NCI-H1930 (cell line): ENCODE data around the gene GAB4.
"Not testable (repeated sequence)": the region's sequence is repeated elsewhere in the genome, so short reads cannot be mapped to it uniquely, and the experiment has no call there.

Experiments
- DNase-seq, 2 experiments: peaks; one replicate each; lab custom pipeline; 2025; lab: John Stamatoyannopoulos, UW

GAB4 gene

GRCh38 chr22:17007852-17008731, at the start of gene GAB4:
Gene GAB4, minus strand, starts transcription at chr22:17008222. Its CDS starts 108 bp downstream, at chr22:17008114.
- DNase-seq, result no peak

GRCh38 chr22:17056807-17057206, 48.8 kb upstream of the GAB4 start:
- DNase-seq, result no peak

DNA sequence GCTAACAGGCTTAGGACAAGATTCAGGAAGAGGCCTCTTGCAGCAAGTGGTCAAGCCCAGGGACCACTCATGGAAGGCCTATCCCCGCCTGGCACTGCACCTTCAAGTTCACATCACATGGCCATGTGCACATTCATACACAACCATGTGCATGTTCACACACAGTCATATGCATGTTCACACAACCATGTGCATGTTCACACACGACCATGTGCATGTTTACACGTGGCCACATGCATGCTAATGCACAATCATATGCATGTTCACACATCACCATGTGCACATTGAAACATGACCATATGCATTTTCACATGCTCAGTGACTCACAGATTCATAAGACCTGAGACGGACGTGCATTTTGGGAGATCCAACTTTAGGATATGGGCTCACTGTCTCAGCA, 48.0 kb upstream of the GAB4 start:
- DNase-seq, result no peak

DNA sequence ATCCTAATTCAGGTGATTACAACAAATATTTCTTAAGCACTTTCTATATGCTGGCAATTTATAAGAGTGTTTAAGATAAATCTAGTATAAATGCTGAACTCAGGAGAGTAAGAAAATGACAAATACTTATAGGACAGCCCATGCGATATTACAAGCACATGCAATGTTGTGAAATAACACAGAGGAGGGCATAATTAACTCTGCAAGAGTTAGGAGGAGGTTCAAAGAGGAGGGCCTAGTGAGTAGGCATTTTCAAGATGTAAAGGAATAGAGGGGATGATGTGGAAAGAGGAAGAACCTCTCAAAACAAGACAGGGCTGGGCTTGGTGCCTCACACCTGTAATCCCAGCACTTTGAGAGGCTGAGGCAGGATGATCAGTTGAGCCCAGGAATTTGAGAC, 39.6 kb upstream of the GAB4 start:
- DNase-seq, result no peak

DNA sequence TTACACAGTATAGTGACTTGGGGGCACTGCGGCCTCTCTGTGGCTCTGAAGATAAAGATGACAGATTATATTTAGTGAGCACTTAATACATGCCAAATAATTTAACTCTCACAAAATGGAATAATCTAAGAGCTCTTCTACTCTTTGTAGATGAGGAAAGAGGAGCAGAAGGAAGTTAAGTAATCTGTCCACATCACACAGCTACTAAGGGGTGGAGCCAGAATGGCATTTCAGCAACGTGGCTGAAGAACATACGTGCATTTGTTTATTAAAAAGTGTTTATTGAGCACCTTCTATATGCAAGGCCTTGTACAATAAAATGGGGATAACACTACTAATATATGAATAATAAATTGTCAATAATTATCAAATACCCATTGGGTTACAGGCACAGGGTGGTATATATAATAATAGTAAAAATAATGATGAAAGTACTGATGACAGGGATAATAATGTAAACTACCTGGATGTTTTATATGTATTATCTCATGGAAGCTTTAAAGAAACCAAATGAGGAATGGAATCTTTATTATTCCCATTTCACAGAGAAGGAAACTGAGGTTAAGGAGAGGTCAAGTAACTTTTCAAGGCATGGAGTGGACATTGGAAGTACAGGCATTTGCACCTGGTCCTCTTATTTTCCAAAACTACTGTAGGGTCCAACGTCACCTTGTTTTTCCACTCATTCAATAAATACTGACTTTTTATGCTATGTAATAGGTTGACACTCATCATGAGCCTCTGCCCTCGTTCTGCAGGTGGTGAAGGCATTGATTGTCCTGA, 38.7 kb upstream of the GAB4 start:
- DNase-seq, result no peak

GRCh38 chr22:17043521-17043920, 35.5 kb upstream of the GAB4 start:
- DNase-seq, result no peak

- peak; percentile 15 to 16 for DNase-seq
Measured at GRCh38 chr22:17036842-17037711, 29.1 kb upstream of the GAB4 start.

GRCh38 chr22:17035976-17036841, 28.2 kb upstream of the GAB4 start:
- DNase-seq, result peak; percentile 4 to 28

- DNase-seq, result no peak
Measured at GRCh38 chr22:17035246-17035645, 27.2 kb upstream of the GAB4 start.

GRCh38 chr22:17034532-17034931, 26.5 kb upstream of the GAB4 start:
- DNase-seq, result not testable (repeated sequence)

GRCh38 chr22:17032277-17032676, 24.3 kb upstream of the GAB4 start:
- not testable (repeated sequence) for DNase-seq

DNA sequence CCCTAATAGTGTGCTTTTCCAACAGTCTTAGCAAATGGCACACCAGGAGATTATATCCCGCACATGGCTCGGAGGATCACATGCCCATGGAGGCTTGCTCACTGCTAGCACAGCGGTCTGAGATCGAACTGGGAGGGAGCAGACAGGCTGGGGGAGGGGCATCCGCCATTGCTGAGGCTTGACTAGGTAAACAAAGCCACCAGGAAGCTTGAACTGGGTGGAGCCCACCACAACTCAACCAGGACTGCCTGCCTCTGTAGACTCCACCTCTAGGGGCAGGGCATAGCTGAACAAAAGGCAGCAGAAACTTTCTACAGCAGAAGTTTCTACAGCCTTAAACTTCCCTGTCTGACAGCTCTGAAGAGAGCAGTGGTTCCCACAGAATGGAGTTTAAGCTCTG, 16.4 kb upstream of the GAB4 start:
- DNase-seq, result not testable (repeated sequence)

DNA sequence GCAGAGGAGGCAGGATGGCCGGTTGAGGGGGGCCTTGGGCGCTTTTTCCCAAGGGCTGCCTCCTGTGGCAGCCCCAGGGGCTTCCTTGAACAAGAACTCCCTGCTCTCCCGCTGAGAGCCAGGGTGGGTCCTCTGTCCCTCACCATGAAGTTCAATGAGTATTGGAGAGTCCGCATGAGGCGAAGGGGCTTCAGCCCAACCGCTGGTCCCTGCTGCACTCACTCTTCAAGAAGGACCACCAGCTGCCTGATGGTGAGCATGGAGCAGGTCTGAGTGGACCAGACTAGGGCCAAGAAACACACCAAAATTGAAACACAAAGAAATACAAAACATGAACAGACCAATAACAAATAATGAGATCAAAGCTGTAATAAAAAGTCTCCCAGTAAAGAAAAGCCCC, 7.5 kb upstream of the GAB4 start:
- not testable (repeated sequence) for DNase-seq

GRCh38 chr22:17014101-17014440, 6.0 kb upstream of the GAB4 start:
- DNase-seq, result not testable (repeated sequence)

GRCh38 chr22:17013396-17014100, 5.5 kb upstream of the GAB4 start:
- DNase-seq, result no peak

DNA sequence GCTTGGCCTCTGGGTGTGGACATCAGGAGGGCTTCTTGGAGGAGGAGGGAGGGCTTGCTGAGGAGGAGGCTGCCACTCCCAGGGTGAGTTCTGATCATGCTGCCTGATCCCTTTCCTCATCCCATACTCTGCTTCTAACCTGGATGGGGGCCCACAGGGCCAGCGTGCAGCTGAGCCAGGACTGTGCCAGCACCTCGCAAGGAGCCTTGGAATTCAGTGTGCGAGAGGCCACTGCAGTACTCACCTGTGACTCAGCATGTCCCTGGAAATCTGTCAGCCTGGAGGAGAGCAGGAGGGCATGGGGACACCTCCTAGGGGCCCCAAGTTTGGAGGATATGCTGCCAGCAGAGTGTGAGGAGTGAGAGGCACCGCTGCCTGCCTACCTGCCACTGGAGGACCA, 4.2 kb upstream of the GAB4 start:
- no peak for DNase-seq

DNA sequence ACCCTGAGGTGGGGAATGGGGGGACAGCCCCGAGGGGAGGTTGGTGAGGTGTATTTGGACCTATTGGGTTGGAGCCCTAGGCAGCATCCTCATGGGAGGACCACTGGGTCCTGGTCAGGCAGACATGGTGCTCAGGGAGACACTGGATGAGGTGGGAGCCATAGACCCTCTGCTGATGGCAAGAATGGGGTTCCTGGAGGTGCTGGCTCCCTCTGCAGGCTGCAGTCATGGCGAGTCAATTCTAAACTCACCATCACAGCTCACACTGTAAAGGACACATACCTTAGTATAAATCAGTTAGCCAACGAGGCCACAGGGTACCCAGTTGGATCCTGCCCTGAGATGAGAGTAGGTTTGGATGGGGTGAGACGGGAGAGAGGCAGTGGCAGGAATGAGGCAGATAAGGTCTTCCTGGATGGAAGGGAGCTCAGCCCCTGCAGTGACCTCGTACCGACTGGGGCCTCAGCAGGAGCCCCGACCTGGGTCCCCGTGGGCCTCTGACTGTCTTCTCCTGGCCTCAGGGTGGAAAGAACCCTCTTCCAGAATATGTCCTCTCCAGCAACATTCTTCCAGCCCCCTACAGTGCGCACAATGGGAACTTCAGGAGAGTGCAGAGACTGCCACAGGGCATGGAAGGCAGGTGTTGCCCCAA, 1.7 kb upstream of the GAB4 start:
- DNase-seq, result no peak

DNA sequence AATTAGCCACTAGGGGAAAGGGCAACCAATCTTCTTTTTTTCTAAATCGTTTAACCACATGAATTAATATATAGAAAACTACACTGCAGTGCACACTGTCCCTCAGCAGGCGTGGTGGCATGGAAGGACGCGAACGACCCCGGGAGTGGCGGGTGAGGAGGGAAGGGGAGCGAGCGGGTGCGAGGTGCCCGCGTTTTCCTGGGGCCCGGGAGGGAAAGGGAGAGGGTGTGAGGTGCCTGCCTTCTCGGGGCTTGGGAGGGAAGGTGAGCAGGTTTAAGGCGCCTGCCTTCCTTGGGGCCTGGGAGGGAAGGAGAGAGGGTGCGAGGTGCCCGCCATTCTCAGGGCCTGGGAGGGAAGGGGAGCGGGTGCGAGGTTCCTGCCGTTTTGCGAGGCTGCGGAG, 765 bp downstream of the GAB4 start:
- DNase-seq, result no peak

DNA sequence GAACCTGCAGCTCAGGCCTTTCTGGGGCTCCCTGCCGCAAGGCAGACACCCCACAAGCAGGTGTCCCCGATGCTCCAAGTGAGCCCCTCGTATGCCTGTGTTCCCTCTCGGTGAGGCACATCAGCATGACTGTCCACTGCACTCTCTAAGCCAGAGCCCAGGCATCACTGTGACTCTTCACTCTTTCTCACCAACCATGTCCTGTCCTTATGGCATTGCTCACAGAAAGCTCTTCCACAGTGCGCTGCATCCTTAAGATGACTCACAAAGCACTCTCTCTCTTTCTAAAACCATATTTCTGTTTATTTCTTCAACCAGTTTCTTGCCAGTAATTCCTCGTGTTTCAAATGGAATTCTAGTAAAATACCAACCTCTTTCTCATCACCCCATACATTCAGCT, 18.1 kb downstream of the GAB4 start:
- DNase-seq, result no peak

DNA sequence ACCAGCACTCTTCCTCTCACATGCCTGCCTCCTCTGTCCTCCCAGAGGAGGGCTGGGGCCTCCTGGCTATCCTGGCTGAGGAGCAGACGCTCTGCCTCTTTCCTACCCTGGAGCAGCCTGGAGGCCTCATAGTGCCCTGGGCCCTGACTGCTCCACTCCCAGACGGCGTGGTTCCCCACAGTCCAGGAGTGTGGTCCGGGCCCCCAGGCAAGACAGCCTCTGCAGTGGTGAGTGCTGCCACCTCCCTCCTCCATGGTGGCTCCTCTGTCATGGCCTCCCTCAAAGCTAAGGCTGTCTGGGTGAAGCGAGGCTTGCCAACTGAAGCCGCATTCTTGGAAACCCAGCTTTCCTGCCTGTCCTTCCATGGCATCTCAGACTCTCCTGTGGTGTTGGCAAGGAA, 19.8 kb downstream of the GAB4 start:
- DNase-seq, result no peak
